HG03066 (cell line): ENCODE results near the gene CAMK2N2.

ENCODE experiments used
- ATAC-seq: cut with Tn5 transposase; IDR thresholded peaks from one replicate; pipeline ENCODE4 v1.9.1; 2021; ENCODE audit warnings: low read depth; ENCODE audit not compliant: unreplicated experiment

Gene CAMK2N2

GRCh38 chr3:184261270-184261853 lies at the start of gene CAMK2N2:
Gene CAMK2N2 (minus strand): TSS chr3:184261553. CDS start chr3:184261285, 268 bp downstream.
- ATAC-seq: no peak

GRCh38 chr3:184308744-184309143 lies 47.4 kb upstream of the CAMK2N2 start:
- no peak for ATAC-seq

GRCh38 chr3:184307915-184308314 lies 46.6 kb upstream of the CAMK2N2 start:
- no peak for ATAC-seq

- no peak for ATAC-seq
These were observed 45.1 kb upstream of the CAMK2N2 start for GRCh38 chr3:184306341-184306972.

GRCh38 chr3:184305577-184305976 lies 44.2 kb upstream of the CAMK2N2 start:
- ATAC-seq: no peak

GRCh38 chr3:184300378-184300720 lies 39.0 kb upstream of the CAMK2N2 start:
- ATAC-seq: no peak

GRCh38 chr3:184299488-184300377 lies 38.4 kb upstream of the CAMK2N2 start:
- no peak for ATAC-seq

GRCh38 chr3:184298759-184299487 lies 37.6 kb upstream of the CAMK2N2 start, which contains the start of gene PSMD2:
Gene PSMD2 (plus strand): TSS chr3:184299241. CDS start chr3:184299267, 26 bp downstream.
- peak; percentile 95 for ATAC-seq

GRCh38 chr3:184296616-184297015 lies 35.3 kb upstream of the CAMK2N2 start:
- no peak for ATAC-seq

GRCh38 chr3:184295771-184296170 lies 34.4 kb upstream of the CAMK2N2 start:
- no peak for ATAC-seq

GRCh38 chr3:184291738-184292445 lies 30.5 kb upstream of the CAMK2N2 start:
- no peak for ATAC-seq

GRCh38 chr3:184291044-184291737 lies 29.8 kb upstream of the CAMK2N2 start:
- ATAC-seq: no peak

- no peak for ATAC-seq
These were observed 29.0 kb upstream of the CAMK2N2 start for GRCh38 chr3:184290331-184290730.

GRCh38 chr3:184289426-184289938 lies 28.1 kb upstream of the CAMK2N2 start:
- ATAC-seq: no peak

- ATAC-seq: no peak
These were observed 23.3 kb upstream of the CAMK2N2 start for GRCh38 chr3:184284696-184285095.

- no peak for ATAC-seq
These were observed 22.3 kb upstream of the CAMK2N2 start for GRCh38 chr3:184283681-184284080.

- ATAC-seq: no peak
These were observed 21.6 kb upstream of the CAMK2N2 start for GRCh38 chr3:184282941-184283340.

GRCh38 chr3:184277366-184277765 lies 16.0 kb upstream of the CAMK2N2 start:
- ATAC-seq: no peak
